ENCODE results near the gene TUBGCP6.

- TF ChIP-seq EZH2 (IDR thresholded peaks at IDR 0.05) (no peak), ZBTB33 (IDR thresholded peaks at IDR 0.05; ENCODE audit: extremely low read depth, insufficient replicate concordance, low read length) (no peak), CTCF (IDR thresholded peaks at IDR 0.05 in 2 of 3, conservative IDR thresholded peaks at IDR 0.05 in 1 of 3; ENCODE audit: borderline replicate concordance in 1 of 3, insufficient read depth in 1 of 3, low read depth in 2 of 3, low read length in 2 of 3) (no peak), REST (IDR thresholded peaks at IDR 0.05; ENCODE audit: low read depth) (no peak)
Measured at GRCh38 chr22:50211147-50211546, 33.7 kb downstream of the TUBGCP6 start.

Data from HCT116 (cell line).